Measurements from ENCODE around the gene CDKN1A.
A peak's percentile ranks its signal among the peaks of the same experiment; 100 is the strongest.
"Not testable (repeated sequence)": the region's sequence is repeated elsewhere in the genome, so short reads cannot be mapped to it uniquely, and the experiment has no call there.

CDKN1A gene

GRCh38 chr6:36722879-36723278 is 44.4 kb downstream of the CDKN1A start:
- DNase-seq: no peak

- not testable (repeated sequence) for DNase-seq
Observed at GRCh38 chr6:36723992-36724391, 45.5 kb downstream of the CDKN1A start.

- peak; percentile 58 for DNase-seq
Observed at GRCh38 chr6:36724514-36725390, 46.2 kb downstream of the CDKN1A start.

- DNase-seq: no peak
Observed at GRCh38 chr6:36725581-36725980, 47.1 kb downstream of the CDKN1A start.

GRCh38 chr6:36727505-36728021 is 49.0 kb downstream of the CDKN1A start:
- DNase-seq: no peak

GRCh38 chr6:36728289-36729160 is 50.0 kb downstream of the CDKN1A start:
- no peak for DNase-seq

GRCh38 chr6:36729161-36729524 is 50.6 kb downstream of the CDKN1A start:
- DNase-seq: no peak

GRCh38 chr6:36730424-36731380 is 52.2 kb downstream of the CDKN1A start:
- no peak for DNase-seq

- DNase-seq: no peak
Observed at GRCh38 chr6:36731622-36732310, 53.3 kb downstream of the CDKN1A start.

- no peak for DNase-seq
Observed at GRCh38 chr6:36733300-36733699, 54.8 kb downstream of the CDKN1A start.

- DNase-seq: no peak
Observed at GRCh38 chr6:36734486-36735060, 56.1 kb downstream of the CDKN1A start.

GRCh38 chr6:36735110-36736071 is 56.9 kb downstream of the CDKN1A start:
- peak; percentile 27 for DNase-seq

All from stimulated activated CD4-positive, alpha-beta T cell treated with anti-CD3 and anti-CD28 coated beads, Interleukin-4, amount 100 ng/mL, for 24 hours (primary cell).